ENCODE measurements around the gene CDH1.
"Not testable (repeated sequence)": the region's sequence is repeated elsewhere in the genome, so short reads cannot be mapped to it uniquely, and the experiment has no call there.

Gene CDH1

GRCh38 chr16:68787419-68787807 is 50.3 kb downstream of the CDH1 start:
- not testable (repeated sequence) for DNase-seq (ENCODE audit: low read depth in 2 of 3, low spot score in 1 of 3)

GRCh38 chr16:68790130-68790761 is 53.2 kb downstream of the CDH1 start:
- no peak for DNase-seq (ENCODE audit: low read depth in 2 of 3, low spot score in 1 of 3)

GRCh38 chr16:68790944-68791343 is 53.9 kb downstream of the CDH1 start:
- no peak for DNase-seq (ENCODE audit: low read depth in 2 of 3, low spot score in 1 of 3)

GRCh38 chr16:68792465-68793324 is 55.6 kb downstream of the CDH1 start:
- no peak for DNase-seq (ENCODE audit: low read depth in 2 of 3, low spot score in 1 of 3)

- DNase-seq (ENCODE audit: low read depth in 2 of 3, low spot score in 1 of 3) = no peak
These were observed 56.3 kb downstream of the CDH1 start for GRCh38 chr16:68793401-68793857.

DNA sequence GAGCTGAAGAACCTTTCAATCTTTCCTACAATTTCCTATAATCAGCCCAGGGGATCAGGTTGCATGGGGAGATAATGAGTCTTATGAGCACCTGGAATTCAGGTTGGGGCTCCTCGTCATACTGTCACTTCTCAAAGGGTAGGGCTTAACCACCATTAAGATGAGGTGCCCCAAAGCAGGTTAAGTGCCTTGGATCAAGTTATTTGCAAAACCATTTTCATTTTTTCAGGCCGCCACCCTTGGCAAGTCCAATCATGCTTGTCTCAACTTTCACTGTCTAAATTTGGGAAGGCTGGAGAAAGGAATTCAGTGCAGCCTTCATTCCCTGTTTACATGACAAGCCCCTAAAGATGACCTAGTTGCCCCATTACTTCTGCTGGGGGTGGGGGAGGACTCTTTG is 61.3 kb downstream of the CDH1 start:
- no peak for DNase-seq (ENCODE audit: low read depth in 2 of 3, low spot score in 1 of 3)

DNA sequence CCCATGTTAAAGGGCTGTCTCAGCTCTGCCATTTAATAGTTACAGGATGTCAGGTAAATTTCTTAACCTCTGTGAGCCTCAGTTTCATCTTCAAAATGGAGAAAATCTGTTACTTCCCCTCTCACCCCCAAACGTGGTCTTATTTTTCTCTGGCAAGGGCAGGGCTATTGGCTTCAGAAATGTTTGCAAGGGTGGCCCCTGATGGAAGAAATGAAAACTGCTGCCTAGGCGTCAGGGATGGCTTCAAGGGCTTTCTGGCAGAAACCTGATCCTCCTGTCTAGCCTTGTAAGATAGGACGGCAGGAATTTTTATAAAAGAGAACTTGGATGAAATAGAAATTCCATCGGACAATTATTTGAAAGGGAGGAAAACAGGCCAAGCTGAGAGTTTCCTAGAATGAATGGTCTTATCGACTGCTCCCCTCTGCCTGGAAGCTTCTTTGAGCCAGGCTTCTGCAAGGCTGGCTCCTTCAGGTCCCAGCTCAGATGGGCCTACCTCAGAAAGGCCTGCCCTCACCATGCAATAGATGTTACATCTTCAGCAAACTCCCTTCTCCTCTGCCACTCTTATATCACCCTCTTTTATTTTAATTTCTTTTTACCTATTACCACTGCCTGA is 63.3 kb downstream of the CDH1 start:
- peak; percentile 20 to 72 (median 24) for DNase-seq (ENCODE audit: low read depth in 2 of 3, low spot score in 1 of 3)

DNA sequence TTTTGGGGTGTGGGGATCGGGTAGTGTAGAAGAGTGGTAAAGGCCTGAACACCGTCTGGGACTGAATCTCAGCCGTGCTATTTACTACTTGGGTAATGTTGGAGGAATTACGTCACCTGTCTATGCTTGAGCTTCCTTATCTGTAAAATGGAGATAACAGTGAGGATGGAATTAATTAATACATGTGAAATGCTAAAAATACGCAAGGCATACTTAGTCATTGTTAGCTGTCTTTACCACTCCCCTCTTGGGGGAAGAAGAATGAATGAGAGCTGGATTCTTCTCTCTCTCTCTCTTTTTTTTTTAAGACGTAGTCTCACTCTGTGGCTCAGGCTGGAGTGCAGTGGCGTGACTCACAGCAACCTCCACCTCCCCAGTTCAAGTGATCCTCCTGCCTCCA is 65.1 kb downstream of the CDH1 start:
- DNase-seq (ENCODE audit: low read depth in 2 of 3, low spot score in 1 of 3) = no peak

DNA sequence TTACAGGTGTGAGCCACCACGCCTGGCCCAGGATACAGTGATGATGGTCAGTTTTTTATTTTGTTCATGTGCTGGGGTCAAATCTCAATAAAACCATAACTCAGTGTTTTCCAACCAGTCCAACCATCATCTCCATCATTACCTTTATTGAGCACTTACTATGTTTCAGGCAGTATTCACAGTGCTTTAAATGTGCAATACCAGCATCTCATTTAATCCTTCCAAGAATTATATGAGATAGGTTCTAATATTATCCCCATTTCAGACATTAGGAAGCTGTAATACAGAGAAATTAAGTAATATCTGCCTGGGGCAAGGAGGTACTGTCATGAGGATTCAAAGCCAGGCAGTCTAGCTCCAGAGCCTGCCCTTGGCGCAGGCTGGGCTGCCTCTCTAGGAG is 69.3 kb downstream of the CDH1 start:
- no peak for DNase-seq (ENCODE audit: low read depth in 2 of 3, low spot score in 1 of 3)

- DNase-seq (ENCODE audit: low read depth in 2 of 3, low spot score in 1 of 3) = no peak
These were observed 69.9 kb downstream of the CDH1 start for GRCh38 chr16:68806981-68807380.

GRCh38 chr16:68814516-68814915 is 77.4 kb downstream of the CDH1 start:
- DNase-seq (ENCODE audit: low read depth in 2 of 3, low spot score in 1 of 3) = no peak

GRCh38 chr16:68823401-68824135 is 86.5 kb downstream of the CDH1 start:
- no peak for DNase-seq (ENCODE audit: low read depth in 2 of 3, low spot score in 1 of 3)

- no peak for DNase-seq (ENCODE audit: low read depth in 2 of 3, low spot score in 1 of 3)
These were observed 88.3 kb downstream of the CDH1 start for GRCh38 chr16:68825427-68825826.

GRCh38 chr16:68826652-68827051 is 89.6 kb downstream of the CDH1 start:
- DNase-seq (ENCODE audit: low read depth in 2 of 3, low spot score in 1 of 3) = no peak

DNA sequence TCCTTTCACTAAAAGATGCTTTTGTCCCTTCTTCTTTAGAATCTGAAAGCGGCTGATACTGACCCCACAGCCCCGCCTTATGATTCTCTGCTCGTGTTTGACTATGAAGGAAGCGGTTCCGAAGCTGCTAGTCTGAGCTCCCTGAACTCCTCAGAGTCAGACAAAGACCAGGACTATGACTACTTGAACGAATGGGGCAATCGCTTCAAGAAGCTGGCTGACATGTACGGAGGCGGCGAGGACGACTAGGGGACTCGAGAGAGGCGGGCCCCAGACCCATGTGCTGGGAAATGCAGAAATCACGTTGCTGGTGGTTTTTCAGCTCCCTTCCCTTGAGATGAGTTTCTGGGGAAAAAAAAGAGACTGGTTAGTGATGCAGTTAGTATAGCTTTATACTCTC is 96.2 kb downstream of the CDH1 start:
- no peak for DNase-seq (ENCODE audit: low read depth in 2 of 3, low spot score in 1 of 3)

GRCh38 chr16:68834550-68834949 is 97.5 kb downstream of the CDH1 start:
- DNase-seq (ENCODE audit: low read depth in 2 of 3, low spot score in 1 of 3) = no peak

DNA sequence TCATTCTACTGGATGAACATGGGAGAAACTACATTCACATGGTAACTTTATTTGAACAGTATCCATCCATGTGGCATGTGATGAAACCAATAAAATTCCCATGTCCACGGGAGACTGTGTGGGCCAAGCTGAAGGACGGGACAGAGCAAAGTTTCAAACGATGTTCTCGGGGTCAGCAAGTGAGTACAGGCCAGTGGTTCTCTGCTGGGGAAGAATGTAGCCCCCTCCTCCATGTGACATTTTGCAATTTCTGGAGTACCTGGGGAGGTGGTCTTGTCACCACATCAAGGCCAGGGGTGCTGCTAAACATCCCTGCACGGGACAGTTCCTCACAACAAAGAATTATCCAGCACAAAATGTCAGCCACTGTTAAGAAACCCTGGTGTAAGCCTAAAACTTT is 98.9 kb downstream of the CDH1 start:
- no peak for DNase-seq (ENCODE audit: low read depth in 2 of 3, low spot score in 1 of 3)

DNA sequence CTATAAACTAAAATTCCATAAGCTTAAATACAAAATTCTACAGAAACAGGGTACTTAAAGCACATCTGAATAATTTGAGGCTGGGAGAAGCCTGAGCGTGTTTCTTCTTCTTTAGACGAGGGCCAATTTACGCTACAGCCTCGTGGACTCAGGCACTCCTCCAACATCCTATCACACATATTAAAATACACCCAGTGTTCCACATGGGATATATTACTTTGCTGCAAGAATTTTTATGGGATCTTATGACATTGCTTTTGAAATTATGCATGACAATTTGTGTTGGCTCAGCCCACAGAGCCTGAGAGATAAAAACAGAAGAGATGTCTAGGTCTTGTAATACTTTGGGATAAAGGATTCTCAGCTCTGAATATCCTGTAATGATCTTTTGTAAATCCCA is 102.7 kb downstream of the CDH1 start:
- no peak for DNase-seq (ENCODE audit: low read depth in 2 of 3, low spot score in 1 of 3)

- not testable (repeated sequence) for DNase-seq (ENCODE audit: low read depth in 2 of 3, low spot score in 1 of 3)
These were observed 105.9 kb downstream of the CDH1 start for GRCh38 chr16:68842964-68843481.

GRCh38 chr16:68843482-68844210 is 106.6 kb downstream of the CDH1 start, which contains the start of gene TANGO6:
Gene TANGO6, plus strand, starts transcription at chr16:68843531. Its CDS starts 87 bp downstream, at chr16:68843618.
- DNase-seq (ENCODE audit: low read depth in 2 of 3, low spot score in 1 of 3) = peak; percentile 88 to 96 (median 90)
